ENCODE results near the gene MMEL1.

GRCh38 chr1:2555634-2556276, 77.1 kb downstream of the MMEL1 start:
- TF ChIP-seq CTCF (IDR thresholded peaks at IDR 0.05) (no peak), EP300 (IDR thresholded peaks at IDR 0.05) (no peak), POLR2AphosphoS5 (IDR thresholded peaks at IDR 0.05) (peak; percentile 87 to 95)
